WERI-Rb-1 (cell line): ENCODE measurements around the gene KIAA1755.

ENCODE experiments used
- DNase-seq: peaks from one replicate; pipeline ENCODE4 v3.0.0-alpha.2; 2020
- H3K27ac ChIP-seq: fragments of 250-450 bp; sonication (Bioruptor Pico); 2 replicates; pipeline ENCODE4 v1.5.1; 2020; ENCODE audit warnings: mild to moderate bottlenecking, moderate library complexity
- H3K27me3 ChIP-seq: fragments of 250-450 bp; sonication (Bioruptor Pico); 2 replicates; pipeline ENCODE4 v1.5.1; 2021; ENCODE audit warnings: mild to moderate bottlenecking, low read depth, moderate library complexity; ENCODE audit not compliant: insufficient read depth, severe bottlenecking
- H3K36me3 ChIP-seq: fragments of 250-450 bp; sonication (Bioruptor Pico); 2 replicates; pipeline ENCODE4 v1.5.1; 2020; ENCODE audit warnings: mild to moderate bottlenecking, moderate library complexity
- H3K4me3 ChIP-seq: 2 replicates; pipeline ENCODE4 v1.5.1; 2011; ENCODE audit warnings: low read depth, mild to moderate bottlenecking, control low read depth, low read length
- H3K9me3 ChIP-seq: fragments of 250-450 bp; sonication (Bioruptor Pico); 2 replicates; pipeline ENCODE4 v1.5.1; 2021; ENCODE audit warnings: mild to moderate bottlenecking, moderate library complexity; ENCODE audit not compliant: severe bottlenecking
- TF ChIP-seq, protein P1 (sequence below): IDR thresholded peaks from 2 replicates; pipeline ENCODE4 v1.5.1; 2011; ENCODE audit warnings: low read depth, mild to moderate bottlenecking, control low read depth, inconsistent platforms, low read length

Gene KIAA1755

DNA sequence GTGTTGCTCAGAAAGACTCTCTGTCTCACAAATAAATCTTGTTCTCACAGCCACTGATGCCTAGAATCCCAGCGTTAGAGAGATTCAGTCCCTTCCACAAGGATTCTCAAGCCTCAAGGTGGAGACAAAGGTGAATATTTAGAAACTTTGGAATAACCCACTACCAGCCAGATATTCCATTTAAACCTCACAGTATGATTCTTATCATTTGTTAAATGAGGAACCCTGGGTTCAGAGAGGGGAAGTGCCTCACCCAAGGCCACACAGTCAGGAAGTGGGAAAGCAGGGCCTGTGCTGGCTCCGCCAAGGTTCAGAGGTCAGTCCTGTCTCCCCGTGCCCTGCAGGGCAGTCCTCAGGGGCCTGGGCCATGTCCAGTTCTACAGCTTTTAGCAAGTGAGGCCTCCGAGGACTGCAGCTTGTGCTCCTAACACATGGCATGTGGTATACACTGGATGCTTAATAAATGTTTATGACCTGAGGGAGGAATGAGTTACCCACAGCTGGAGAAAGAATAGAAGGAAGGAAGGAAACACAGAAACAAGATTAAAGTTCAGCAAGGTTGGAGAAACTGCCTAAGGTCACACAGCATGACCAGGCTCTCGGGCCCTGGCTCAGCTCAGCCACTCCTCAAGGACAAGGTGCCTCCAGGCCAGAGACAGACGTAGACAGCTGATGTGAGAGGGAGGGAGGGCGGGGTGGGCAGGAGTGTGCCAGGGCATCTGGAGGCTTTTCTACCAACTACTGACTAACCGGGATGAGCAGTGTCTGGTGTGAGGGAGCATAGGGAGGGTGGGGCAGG, 91.5 kb downstream of the KIAA1755 start:
- Histone ChIP-seq H3K4me3 (no peak overlapping the region), H3K27ac (no peak overlapping the region)
- no peak for DNase-seq

DNA sequence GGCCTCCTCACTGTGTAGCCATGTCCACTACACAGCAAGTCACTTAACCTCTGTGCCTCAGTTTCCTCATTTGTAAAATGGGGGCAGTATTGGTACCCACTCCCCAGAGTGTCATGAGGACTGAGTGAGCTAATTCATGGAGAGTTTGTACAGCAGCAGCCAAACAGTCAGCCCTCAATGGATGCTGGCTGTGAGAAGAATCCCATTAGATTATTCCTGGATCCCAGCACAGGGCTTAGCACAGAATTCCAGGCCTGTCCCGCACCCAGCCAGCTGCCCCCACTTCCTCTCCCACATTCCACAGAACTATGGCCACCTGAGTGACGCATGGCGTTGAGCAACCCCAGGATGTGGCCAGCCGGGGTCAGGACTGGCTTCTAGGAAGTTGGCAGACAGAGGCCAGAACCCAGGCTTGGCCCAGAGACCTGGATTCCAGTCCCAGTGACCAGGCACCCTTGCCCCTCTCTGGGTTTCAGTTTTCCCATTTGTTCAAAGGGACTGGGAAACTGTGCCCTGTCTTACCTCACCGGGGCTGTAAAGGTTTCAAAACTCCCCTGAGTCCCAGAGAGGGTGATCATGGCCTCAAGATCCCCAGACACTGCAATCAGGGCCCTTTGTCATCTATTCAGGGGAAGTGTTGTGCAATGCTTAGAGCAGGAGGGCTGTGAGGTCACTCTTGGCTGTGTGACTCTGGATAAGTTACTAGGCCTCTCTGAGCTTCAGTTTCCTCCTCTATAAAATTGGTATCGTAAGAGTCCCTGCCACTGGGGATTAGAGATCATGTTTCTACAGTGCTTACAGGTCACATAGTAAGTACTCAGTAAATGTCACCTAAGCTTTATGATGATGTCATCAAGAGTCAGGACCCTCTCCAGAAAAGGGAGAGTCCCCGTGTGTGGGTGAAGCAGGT, 92.4 kb downstream of the KIAA1755 start:
- no peak overlapping the region for H3K27ac ChIP-seq
- TF ChIP-seq, protein P1, sequence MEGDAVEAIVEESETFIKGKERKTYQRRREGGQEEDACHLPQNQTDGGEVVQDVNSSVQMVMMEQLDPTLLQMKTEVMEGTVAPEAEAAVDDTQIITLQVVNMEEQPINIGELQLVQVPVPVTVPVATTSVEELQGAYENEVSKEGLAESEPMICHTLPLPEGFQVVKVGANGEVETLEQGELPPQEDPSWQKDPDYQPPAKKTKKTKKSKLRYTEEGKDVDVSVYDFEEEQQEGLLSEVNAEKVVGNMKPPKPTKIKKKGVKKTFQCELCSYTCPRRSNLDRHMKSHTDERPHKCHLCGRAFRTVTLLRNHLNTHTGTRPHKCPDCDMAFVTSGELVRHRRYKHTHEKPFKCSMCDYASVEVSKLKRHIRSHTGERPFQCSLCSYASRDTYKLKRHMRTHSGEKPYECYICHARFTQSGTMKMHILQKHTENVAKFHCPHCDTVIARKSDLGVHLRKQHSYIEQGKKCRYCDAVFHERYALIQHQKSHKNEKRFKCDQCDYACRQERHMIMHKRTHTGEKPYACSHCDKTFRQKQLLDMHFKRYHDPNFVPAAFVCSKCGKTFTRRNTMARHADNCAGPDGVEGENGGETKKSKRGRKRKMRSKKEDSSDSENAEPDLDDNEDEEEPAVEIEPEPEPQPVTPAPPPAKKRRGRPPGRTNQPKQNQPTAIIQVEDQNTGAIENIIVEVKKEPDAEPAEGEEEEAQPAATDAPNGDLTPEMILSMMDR: no peak

More for the DNA sequence above, 91.5 kb downstream of the KIAA1755 start:
- TF ChIP-seq, protein P1: no peak
- H3K27me3 ChIP-seq: no peaks in the 10 kb centered on the region
- H3K9me3 ChIP-seq: no peaks in the 10 kb centered on the region
- H3K36me3 ChIP-seq: no peaks in the 10 kb centered on the region

DNA sequence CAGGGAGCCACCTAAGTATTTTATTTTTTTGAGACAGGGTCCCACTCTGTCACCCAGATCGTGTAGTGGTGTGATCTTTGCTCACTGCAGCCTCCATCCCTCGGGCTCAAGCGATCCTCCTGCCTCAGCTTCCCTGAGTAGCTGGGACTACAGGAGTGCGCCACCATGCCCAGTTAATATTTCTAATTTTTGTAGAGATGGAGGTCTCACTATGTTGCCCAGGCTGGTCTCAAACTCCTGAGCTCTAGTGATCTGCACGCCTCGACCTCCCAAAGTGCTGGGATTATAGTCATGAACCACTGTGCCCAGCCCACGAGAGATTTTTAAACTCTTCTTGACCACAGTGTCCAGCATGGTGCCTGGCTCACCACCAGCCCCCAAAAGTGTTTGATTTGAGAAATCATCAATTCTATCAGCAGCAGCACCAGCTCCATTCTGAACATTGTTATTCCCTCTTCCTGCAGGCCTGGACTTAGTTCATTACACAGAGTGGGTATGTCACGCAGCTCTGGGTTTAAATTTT, 93.1 kb downstream of the KIAA1755 start:
- TF ChIP-seq, protein P1: no peak
- Histone ChIP-seq H3K9me3 (no peaks in the 10 kb centered on the region), H3K36me3 (no peaks in the 10 kb centered on the region), H3K27me3 (no peaks in the 10 kb centered on the region), H3K27ac (no peak overlapping the region), H3K4me3 (no peak overlapping the region)
- no peak for DNase-seq

More for the DNA sequence above, 92.4 kb downstream of the KIAA1755 start:
- no peaks in the 10 kb centered on the region for H3K9me3 ChIP-seq
- H3K4me3 ChIP-seq: no peak overlapping the region
- H3K27me3 ChIP-seq: no peaks in the 10 kb centered on the region
- H3K36me3 ChIP-seq: no peaks in the 10 kb centered on the region
- no peak for DNase-seq

DNA sequence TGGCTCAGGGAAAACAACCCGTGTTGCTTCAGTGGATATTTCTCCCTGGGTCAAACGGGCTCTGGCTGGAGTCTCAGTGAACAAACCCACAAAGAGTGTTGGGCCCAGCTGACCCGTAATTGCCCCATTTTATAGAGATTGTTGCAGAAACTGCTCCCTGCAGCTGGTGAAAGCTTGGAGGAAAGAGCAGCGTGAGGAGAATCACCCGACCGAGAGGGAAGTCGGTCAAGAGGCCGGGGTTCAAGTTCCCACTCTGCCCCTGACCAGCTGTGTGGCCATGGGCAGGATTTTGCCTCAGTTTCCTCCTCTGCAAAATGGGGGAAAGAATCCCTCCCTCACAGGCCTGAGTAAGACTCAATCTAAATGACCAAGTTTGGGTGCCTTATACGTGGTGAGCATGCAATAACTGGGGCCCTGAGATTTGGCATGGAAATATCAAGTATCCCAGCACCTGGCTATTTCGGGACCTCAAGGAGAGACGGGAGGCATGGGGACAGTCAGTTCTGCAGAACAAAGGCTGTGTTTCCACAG, 93.8 kb downstream of the KIAA1755 start:
- no peaks in the 10 kb centered on the region for H3K9me3 ChIP-seq
- no peaks in the 10 kb centered on the region for H3K27me3 ChIP-seq
- no peaks in the 10 kb centered on the region for H3K36me3 ChIP-seq
- DNase-seq: no peak
- no peak overlapping the region for H3K27ac ChIP-seq
- TF ChIP-seq, protein P1: no peak
- no peak overlapping the region for H3K4me3 ChIP-seq

DNA sequence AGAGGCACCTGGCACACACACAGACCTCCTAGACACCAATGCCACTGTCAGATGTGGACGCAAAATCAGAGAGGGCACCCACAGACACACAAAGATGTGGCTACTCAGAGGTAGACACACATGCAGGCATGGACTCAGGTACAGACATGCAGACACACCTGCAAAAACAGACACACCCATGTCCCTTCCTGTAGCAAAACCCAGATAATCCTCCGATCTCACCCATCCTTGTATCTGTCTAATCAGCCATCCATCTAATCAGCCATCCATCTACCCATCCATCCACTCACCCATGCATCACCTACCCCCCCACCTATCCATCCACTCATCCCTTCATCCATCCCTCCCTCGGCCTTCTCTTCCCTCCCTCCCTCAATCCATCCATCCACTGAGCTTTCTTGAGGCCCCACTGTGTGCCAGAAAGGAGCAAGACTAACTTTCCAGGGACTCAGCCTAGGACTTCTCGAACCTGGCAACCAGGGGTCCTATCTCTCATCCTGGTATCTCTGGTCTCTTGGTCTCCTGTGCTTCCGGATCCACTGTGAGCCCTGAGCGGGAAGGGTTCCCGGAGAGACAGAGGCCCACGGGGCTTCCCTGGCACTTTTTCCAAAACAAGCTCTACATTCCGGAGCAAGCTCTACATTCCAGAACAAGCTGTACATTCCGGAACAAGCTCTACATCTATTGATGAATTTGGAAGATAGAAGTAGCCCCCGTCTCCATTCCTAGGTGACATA, 94.4 kb downstream of the KIAA1755 start:
- TF ChIP-seq, protein P1: no peak
- Histone ChIP-seq H3K36me3 (no peaks in the 10 kb centered on the region), H3K4me3 (no peak overlapping the region), H3K9me3 (no peaks in the 10 kb centered on the region), H3K27me3 (no peaks in the 10 kb centered on the region), H3K27ac (no peak overlapping the region)
- no peak for DNase-seq
